H1 (cell line): ENCODE results near the gene AIRE. TPM values are rescaled to one million over a fixed set of nuclear protein-coding genes. Genes with fewer than 3 reads are reported as not detected.

Experiments used
- CTCF ChIA-PET: fragments of 300-600 bp; sonication (Branson Sonifier 250); formaldehyde crosslinking; loops from one replicate; lab custom pipeline; 2021; ENCODE audit not compliant: partially characterized antibody; lab: Charles Lee
- POLR2A ChIA-PET: fragments of 300-600 bp; sonication (Branson Sonifier 250); formaldehyde crosslinking; loops from one replicate; lab custom pipeline; 2021; ENCODE audit warnings: inconsistent platforms; ENCODE audit not compliant: partially characterized antibody; lab: Charles Lee
- DNase-seq, 2 experiments: peaks; one replicate each; pipeline versions ENCODE4 v3.0.0 to v3.0.0-alpha.2; 2010 to 2022; ENCODE audit warnings: low spot score in 2 of 2, low read depth in 1 of 2, mixed read lengths in 1 of 2
- FAIRE-seq: peaks from 2 replicates; lab custom pipeline; 2011; peaks lifted over from hg19 to GRCh38; lab: Jason Lieb, UNC
- H2AFZ ChIP-seq: 2 replicates; pipeline ENCODE4 v1.8.1; 2012; ENCODE audit warnings: low read length, inconsistent platforms
- H2AK5ac ChIP-seq: 2 replicates; pipeline ENCODE4 v1.6.1; 2013; ENCODE audit warnings: low read depth, low read length
- H2BK120ac ChIP-seq: replicated peaks from 2 replicates; pipeline ENCODE3; 2013; ENCODE audit warnings: low read depth, low read length, inconsistent platforms
- H2BK12ac ChIP-seq: 2 replicates; pipeline ENCODE4 v1.6.1; 2013; ENCODE audit warnings: low read depth, low read length
- H2BK15ac ChIP-seq: 2 replicates; pipeline ENCODE4 v1.6.1; 2013; ENCODE audit warnings: low read length
- H2BK20ac ChIP-seq: 2 replicates; pipeline ENCODE4 v1.6.1; 2013; ENCODE audit warnings: low read length
- H2BK5ac ChIP-seq: 2 replicates; pipeline ENCODE4 v1.6.1; 2013; ENCODE audit warnings: low read depth, low read length
- H3K14ac ChIP-seq: 2 replicates; pipeline ENCODE4 v1.6.1; 2013; ENCODE audit warnings: inconsistent platforms; ENCODE audit not compliant: insufficient read length
- H3K18ac ChIP-seq: 2 replicates; pipeline ENCODE4 v1.6.1; 2013; ENCODE audit warnings: low read length; ENCODE audit errors: extremely low read depth
- H3K23ac ChIP-seq: 2 replicates; pipeline ENCODE4 v1.6.1; 2013; ENCODE audit warnings: inconsistent platforms; ENCODE audit not compliant: insufficient read length
- H3K23me2 ChIP-seq: 2 replicates; pipeline ENCODE4 v1.6.1; 2013; ENCODE audit warnings: low read depth, low read length
- H3K27ac ChIP-seq: 2 replicates; pipeline ENCODE4 v1.6.1; 2011; ENCODE audit warnings: low read depth, low read length, inconsistent platforms
- H3K27me3 ChIP-seq, 4 experiments: replicated peaks in 1 of 4; 1 replicate in 1 of 4; 2 replicates in 3 of 4; pipeline versions ENCODE4 v1.6.1 to v1.8.1; 2011 to 2013; ENCODE audit warnings: low read length in 3 of 4, mild to moderate bottlenecking in 3 of 4, inconsistent platforms in 2 of 4, mixed read lengths in 2 of 4, moderate library complexity in 1 of 4; ENCODE audit not compliant: control insufficient read depth in 3 of 4, insufficient read depth in 3 of 4; ENCODE audit errors: extremely low read depth in 1 of 4
- H3K36me3 ChIP-seq, 4 experiments: 2 replicates each; pipeline versions ENCODE4 v1.6.1 to v1.8.1; 2011 to 2013; ENCODE audit warnings: mild to moderate bottlenecking in 4 of 4, low read length in 3 of 4, moderate library complexity in 2 of 4, control low read depth in 1 of 4, inconsistent platforms in 1 of 4; ENCODE audit not compliant: insufficient read depth in 4 of 4, control insufficient read depth in 2 of 4
- H3K4ac ChIP-seq: replicated peaks from 2 replicates; pipeline ENCODE3; 2013; ENCODE audit warnings: low read length, low read depth, mixed read lengths, inconsistent platforms; ENCODE audit not compliant: insufficient read length
- H3K4me1 ChIP-seq, 4 experiments: replicated peaks in 1 of 4; 1 replicate in 1 of 4; 2 replicates in 3 of 4; pipeline versions ENCODE4 v1.6.1 to v1.8.1; 2011 to 2013; ENCODE audit warnings: low read length in 3 of 4, inconsistent platforms in 2 of 4, mixed read lengths in 1 of 4; ENCODE audit not compliant: insufficient read depth in 4 of 4, control insufficient read depth in 3 of 4
- H3K4me2 ChIP-seq, 2 experiments: 2 replicates each; pipeline versions ENCODE4 v1.6.1 to v1.8.1; 2011 to 2013; ENCODE audit warnings: low read depth in 2 of 2, low read length in 2 of 2, control low read depth in 1 of 2, inconsistent platforms in 1 of 2, mild to moderate bottlenecking in 1 of 2; ENCODE audit not compliant: insufficient read depth in 1 of 2
- H3K4me3 ChIP-seq, 4 experiments: fragments of 200-600, 300-600 bp in 1 of 4; sonication (generic), shearing (Covaris generic), sonication (Bioruptor Twin) in 1 of 4; 2 replicates each; pipeline versions ENCODE4 v1.5.1 to v1.8.1; 2011 to 2016; ENCODE audit warnings: low read length in 4 of 4, low read depth in 3 of 4, control low read depth in 2 of 4, inconsistent platforms in 2 of 4, mild to moderate bottlenecking in 2 of 4, mixed read lengths in 1 of 4, moderate library complexity in 1 of 4; ENCODE audit not compliant: insufficient read depth in 2 of 4; ENCODE audit errors: extremely low read depth in 1 of 4
- H3K56ac ChIP-seq: replicated peaks from 2 replicates; pipeline ENCODE3; 2013; ENCODE audit warnings: low read depth, mild to moderate bottlenecking, mixed read lengths, low read length, inconsistent platforms; ENCODE audit not compliant: insufficient read length
- H3K79me1 ChIP-seq: 2 replicates; pipeline ENCODE4 v1.6.1; 2013; ENCODE audit warnings: low read depth, low read length, control low read depth
- H3K79me2 ChIP-seq, 2 experiments: 2 replicates each; pipeline versions ENCODE4 v1.6.1 to v1.8.1; 2012 to 2013; ENCODE audit warnings: low read length in 2 of 2, mild to moderate bottlenecking in 2 of 2, inconsistent platforms in 1 of 2; ENCODE audit not compliant: insufficient read depth in 2 of 2, control insufficient read depth in 1 of 2
- H3K9ac ChIP-seq, 4 experiments: replicated peaks in 1 of 4; 1 replicate in 1 of 4; 2 replicates in 3 of 4; pipeline versions ENCODE4 v1.6.1 to v1.8.1; 2011 to 2013; ENCODE audit warnings: low read depth in 3 of 4, low read length in 3 of 4, control low read depth in 2 of 4, mild to moderate bottlenecking in 2 of 4, moderate library complexity in 2 of 4, inconsistent platforms in 1 of 4; ENCODE audit errors: extremely low read depth in 1 of 4
- H3K9me3 ChIP-seq, 2 experiments: 2 replicates each; pipeline versions ENCODE4 v1.6.1 to v1.8.1; 2012 to 2013; ENCODE audit warnings: mild to moderate bottlenecking in 2 of 2, moderate library complexity in 2 of 2, control low read depth in 1 of 2, inconsistent platforms in 1 of 2, low read depth in 1 of 2, low read length in 1 of 2, mixed read lengths in 1 of 2; ENCODE audit not compliant: insufficient read depth in 2 of 2
- H4K20me1 ChIP-seq, 2 experiments: replicated peaks in 1 of 2; 2 replicates each; pipeline versions ENCODE3 to v1.8.1; 2011 to 2013; ENCODE audit warnings: inconsistent platforms in 2 of 2, low read length in 2 of 2, mild to moderate bottlenecking in 1 of 2; ENCODE audit not compliant: insufficient read depth in 2 of 2, control insufficient read depth in 1 of 2
- H4K5ac ChIP-seq: 2 replicates; pipeline ENCODE4 v1.6.1; 2013; ENCODE audit warnings: low read length, low read depth, mixed read lengths, inconsistent platforms; ENCODE audit not compliant: insufficient read length
- H4K8ac ChIP-seq: 2 replicates; pipeline ENCODE4 v1.8.0; 2013; ENCODE audit warnings: mild to moderate bottlenecking, moderate library complexity, low read length, inconsistent platforms; ENCODE audit not compliant: insufficient read depth; ENCODE audit errors: extremely low read depth
- H4K91ac ChIP-seq: replicated peaks from 2 replicates; pipeline ENCODE3; 2013; ENCODE audit warnings: low read length, mixed read lengths, inconsistent platforms; ENCODE audit not compliant: insufficient read length
- BACH1 ChIP-seq: IDR thresholded peaks from 2 replicates; pipeline ENCODE4 v1.6.1; 2012; ENCODE audit warnings: low read length, improper control_type of control experiment
- CBX5 ChIP-seq: fragments of 300-800, 300-1000 bp; sonication (generic); IDR thresholded peaks from 2 replicates; pipeline ENCODE4 v1.7.1; 2016; ENCODE audit warnings: antibody characterized with exemption, low read length, low read depth
- E2F6 ChIP-seq: IDR thresholded peaks from 2 replicates; pipeline ENCODE4 v1.6.1; 2012; ENCODE audit warnings: inconsistent platforms
- EZH2 ChIP-seq: fragments of 200-600 bp; sonication (generic); IDR thresholded peaks from 2 replicates; pipeline ENCODE4 v1.7.1; 2012; ENCODE audit warnings: low read depth, mild to moderate bottlenecking, moderate library complexity, low read length, inconsistent platforms; ENCODE audit not compliant: severe bottlenecking
- JUN ChIP-seq: IDR thresholded peaks from 2 replicates; pipeline ENCODE4 v1.6.1; 2011; ENCODE audit warnings: low read depth, mild to moderate bottlenecking, improper control_type of control experiment, low read length
- MAFK ChIP-seq: IDR thresholded peaks from 2 replicates; pipeline ENCODE4 v1.6.1; 2012; ENCODE audit warnings: low read depth, mild to moderate bottlenecking, improper control_type of control experiment, low read length
- RFX5 ChIP-seq: IDR thresholded peaks from 2 replicates; pipeline ENCODE4 v1.6.1; 2011; ENCODE audit warnings: low read depth, low read length, improper control_type of control experiment, borderline replicate concordance
- SAP30 ChIP-seq: fragments of 300-600 bp; sonication (generic); IDR thresholded peaks from 2 replicates; pipeline ENCODE4 v1.7.1; 2012; ENCODE audit warnings: low read length, moderate library complexity, mild to moderate bottlenecking, inconsistent platforms; ENCODE audit not compliant: insufficient read depth, insufficient replicate concordance
- SIN3A ChIP-seq, 2 experiments: IDR thresholded peaks in 1 of 2; conservative IDR thresholded peaks in 1 of 2; 2 replicates each; pipeline ENCODE4 v1.6.1; 2011 to 2012; ENCODE audit warnings: low read length in 2 of 2, improper control_type of control experiment in 1 of 2, low read depth in 1 of 2, mild to moderate bottlenecking in 1 of 2
- SP4 ChIP-seq: IDR thresholded peaks from 2 replicates; pipeline ENCODE4 v1.6.1; 2012; ENCODE audit warnings: low read length, inconsistent platforms
- SUZ12 ChIP-seq: fragments of 200-600 bp; sonication (generic); IDR thresholded peaks from 2 replicates; pipeline ENCODE4 v1.6.1; 2012; ENCODE audit warnings: mild to moderate bottlenecking, inconsistent platforms, low read length, moderate library complexity, mixed read lengths
- TEAD4 ChIP-seq: IDR thresholded peaks from 2 replicates; pipeline ENCODE4 v1.6.1; 2012; ENCODE audit warnings: low read depth, low read length, inconsistent platforms, mixed read lengths
- ZNF274 ChIP-seq: IDR thresholded peaks from 2 replicates; pipeline ENCODE4 v1.7.0; 2012; ENCODE audit warnings: low read length, borderline replicate concordance; ENCODE audit errors: extremely low read depth
- WGBS, 2 experiments: shearing (Covaris generic) in 1 of 2; methylation state at CpG; one replicate each; pipeline versions ENCODE4 v1.1.6 to v1.1.7; 2013 to 2015; ENCODE audit warnings: low lambda C conversion rate in 2 of 2, mixed read lengths in 2 of 2, inconsistent platforms in 1 of 2, low coverage in 1 of 2, missing lambda C conversion rate in 1 of 2; ENCODE audit not compliant: insufficient replicate concordance in 2 of 2, insufficient coverage in 1 of 2, insufficient read length in 1 of 2; ENCODE audit errors: extremely low coverage in 1 of 2, missing lambda C conversion rate in 1 of 2; 5-methylcytosine and 5-hydroxymethylcytosine counted together
- polyA plus RNA-seq, 7 experiments: library from polyadenylated mRNA; depleted of rRNA in 3 of 7; stranded (reverse) in 5 of 7; unstranded in 2 of 7; fragments of >200 nt in 5 of 7; fragments of 200-250 nt in 2 of 7; gene quantifications; 1 replicate in 5 of 7; 2 replicates in 1 of 7; 4 replicates in 1 of 7; pipeline versions ENCODE4 v1.2.1 to v1.2.3, GENCODE V29; 2011 to 2013; ENCODE audit warnings: missing spikeins in 2 of 7, mixed read lengths in 2 of 7
- total RNA-seq: library from RNA; stranded (reverse); fragmentation: NEBNext Ultra II Directional; extraction: Animal tissue kit (Norgen Biotek cat#: 25700); gene quantifications from 2 replicates; pipeline ENCODE4 v1.2.1, GENCODE V29; 2021

AIRE gene
- total and polyA plus RNA-seq, 2 of the 8 experiments (the other 6 are each of a cell fraction or from before 2014, with no cell fraction given): 0.09 TPM; not detected in 1

- no peak overlapping the region for H3K27ac ChIP-seq
- H3K36me3 ChIP-seq: peaks cover 0 to 45% (median 1%) of the 10 kb centered on the region in 4 experiments; a peak in 4 of 8 replicates
- H3K27me3 ChIP-seq: no peaks in the 10 kb centered on the region
- H4K8ac ChIP-seq: no peak overlapping the region
- no peak overlapping the region for H3K23ac ChIP-seq
- H2BK20ac ChIP-seq: no peak overlapping the region
- DNase-seq (no peak), FAIRE-seq (no peak)
- H3K79me2 ChIP-seq: no peaks in the 10 kb centered on the region
- no peak overlapping the region for H2AK5ac ChIP-seq
- H4K91ac ChIP-seq: no peak overlapping the region
- no peaks in the 10 kb centered on the region for H3K4me1 ChIP-seq
- H3K79me1 ChIP-seq: no peaks in the 10 kb centered on the region
- no peak overlapping the region for H3K4me2 ChIP-seq
- no peak overlapping the region for H3K56ac ChIP-seq
- ChIA-PET POLR2A (no interaction called here), CTCF (interaction anchor here (0.7 to 1.1 kb wide), 4 partner anchors 8 to 167 kb away, joined by 3 to 4 read pairs (median 3); no protein-coding TSS in a partner anchor)
- no peak overlapping the region for H3K4ac ChIP-seq
- no peaks in the 10 kb centered on the region for H3K9me3 ChIP-seq
- H3K23me2 ChIP-seq: no peaks in the 10 kb centered on the region
- H2AFZ ChIP-seq: no peak overlapping the region
- H3K9ac ChIP-seq: no peak overlapping the region
- H3K14ac ChIP-seq: no peak overlapping the region
- H2BK120ac ChIP-seq: no peak overlapping the region
- no peak overlapping the region for H2BK12ac ChIP-seq
- no peak overlapping the region for H3K4me3 ChIP-seq
- H3K18ac ChIP-seq: no peak overlapping the region
- H2BK15ac ChIP-seq: no peak overlapping the region
- no peak for TF ChIP-seq CBX5
- no peak for TF ChIP-seq BACH1
- no peak for TF ChIP-seq TEAD4
- TF ChIP-seq SAP30: no peak
- no peak for TF ChIP-seq JUN
- TF ChIP-seq SIN3A (conservative IDR thresholded peaks at IDR 0.05 in 1 of 2, IDR thresholded peaks at IDR 0.05 in 1 of 2; ENCODE audit: low read depth in 1 of 2, low read length in 2 of 2): no peak
- no peak for TF ChIP-seq EZH2
- TF ChIP-seq SUZ12: no peak
- no peak for TF ChIP-seq MAFK
- TF ChIP-seq ZNF274: no peak
- no peak for TF ChIP-seq E2F6
- no peak for TF ChIP-seq RFX5
- no peak for TF ChIP-seq SP4
- H4K20me1 ChIP-seq: peaks cover 0 to 8% of the 10 kb centered on the region in 2 experiments
- WGBS, 2 experiments: 79% methylated on average over 5 of the region's 13 CpGs; no CpG with 5 or more reads in 1 of the 2 experiments
- no peak overlapping the region for H4K5ac ChIP-seq
- H2BK5ac ChIP-seq: no peak overlapping the region
These were observed 35.2 kb downstream of the AIRE start for GRCh38 chr21:44320847-44321246.
